ENCODE measurements around the gene MAGI2.

- TF ChIP-seq, protein P1, sequence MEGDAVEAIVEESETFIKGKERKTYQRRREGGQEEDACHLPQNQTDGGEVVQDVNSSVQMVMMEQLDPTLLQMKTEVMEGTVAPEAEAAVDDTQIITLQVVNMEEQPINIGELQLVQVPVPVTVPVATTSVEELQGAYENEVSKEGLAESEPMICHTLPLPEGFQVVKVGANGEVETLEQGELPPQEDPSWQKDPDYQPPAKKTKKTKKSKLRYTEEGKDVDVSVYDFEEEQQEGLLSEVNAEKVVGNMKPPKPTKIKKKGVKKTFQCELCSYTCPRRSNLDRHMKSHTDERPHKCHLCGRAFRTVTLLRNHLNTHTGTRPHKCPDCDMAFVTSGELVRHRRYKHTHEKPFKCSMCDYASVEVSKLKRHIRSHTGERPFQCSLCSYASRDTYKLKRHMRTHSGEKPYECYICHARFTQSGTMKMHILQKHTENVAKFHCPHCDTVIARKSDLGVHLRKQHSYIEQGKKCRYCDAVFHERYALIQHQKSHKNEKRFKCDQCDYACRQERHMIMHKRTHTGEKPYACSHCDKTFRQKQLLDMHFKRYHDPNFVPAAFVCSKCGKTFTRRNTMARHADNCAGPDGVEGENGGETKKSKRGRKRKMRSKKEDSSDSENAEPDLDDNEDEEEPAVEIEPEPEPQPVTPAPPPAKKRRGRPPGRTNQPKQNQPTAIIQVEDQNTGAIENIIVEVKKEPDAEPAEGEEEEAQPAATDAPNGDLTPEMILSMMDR (IDR thresholded peaks at IDR 0.05), result no peak
- TF ChIP-seq POLR2A (IDR thresholded peaks at IDR 0.05) (no peak), EP300 (IDR thresholded peaks at IDR 0.05) (no peak)
Measured at GRCh38 chr7:79340212-79340611, 113.3 kb downstream of the MAGI2 start.
